ENCODE data around the gene SSNA1.

The SSNA1 gene

GRCh38 chr9:137166380-137167229 is 21.9 kb upstream of the SSNA1 start:
- TF ChIP-seq FOXM1 (IDR thresholded peaks at IDR 0.05; ENCODE audit: borderline replicate concordance, low read depth) (no peak), YY1 (IDR thresholded peaks at IDR 0.05; ENCODE audit: low read depth) (no peak), CEBPB (IDR thresholded peaks at IDR 0.05) (no peak), TCF12 (IDR thresholded peaks at IDR 0.05; ENCODE audit: low read depth) (no peak), USF1 (IDR thresholded peaks at IDR 0.05) (peak; percentile 66), TEAD4 (IDR thresholded peaks at IDR 0.05) (no peak), NFIC (IDR thresholded peaks at IDR 0.05) (no peak), EP300 (IDR thresholded peaks at IDR 0.05; ENCODE audit: borderline replicate concordance) (no peak), ZBTB7A (IDR thresholded peaks at IDR 0.05; ENCODE audit: low read depth) (no peak; the same call in 1 of the 2 replicates)
- TF ChIP-seq, protein P1, sequence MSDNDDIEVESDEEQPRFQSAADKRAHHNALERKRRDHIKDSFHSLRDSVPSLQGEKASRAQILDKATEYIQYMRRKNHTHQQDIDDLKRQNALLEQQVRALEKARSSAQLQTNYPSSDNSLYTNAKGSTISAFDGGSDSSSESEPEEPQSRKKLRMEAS (IDR thresholded peaks at IDR 0.05): peak; percentile 16; the same call in 1 of the 2 replicates

- TF ChIP-seq TAF1 (IDR thresholded peaks at IDR 0.05; ENCODE audit: low read depth) (no peak), TEAD4 (IDR thresholded peaks at IDR 0.05) (no peak), USF1 (IDR thresholded peaks at IDR 0.05) (no peak), CREB1 (IDR thresholded peaks at IDR 0.05; ENCODE audit: low read depth) (no peak), EGR1 (IDR thresholded peaks at IDR 0.05) (no peak), REST (IDR thresholded peaks at IDR 0.05; ENCODE audit: low read depth) (no peak), CEBPB (IDR thresholded peaks at IDR 0.05) (no peak), ZBTB7A (IDR thresholded peaks at IDR 0.05; ENCODE audit: low read depth) (no peak), FOXM1 (IDR thresholded peaks at IDR 0.05; ENCODE audit: borderline replicate concordance, low read depth) (no peak), TCF12 (IDR thresholded peaks at IDR 0.05; ENCODE audit: low read depth) (no peak), RAD21 (IDR thresholded peaks at IDR 0.05; ENCODE audit: low read depth) (no peak)
Measured at GRCh38 chr9:137167277-137167746, 21.2 kb upstream of the SSNA1 start.

- TF ChIP-seq TEAD4 (IDR thresholded peaks at IDR 0.05) (no peak), TAF1 (IDR thresholded peaks at IDR 0.05; ENCODE audit: low read depth) (no peak), CEBPB (IDR thresholded peaks at IDR 0.05) (no peak), EP300 (IDR thresholded peaks at IDR 0.05; ENCODE audit: borderline replicate concordance) (no peak), FOXM1 (IDR thresholded peaks at IDR 0.05; ENCODE audit: borderline replicate concordance, low read depth) (no peak), USF1 (IDR thresholded peaks at IDR 0.05) (no peak), NFIC (IDR thresholded peaks at IDR 0.05) (no peak), EGR1 (IDR thresholded peaks at IDR 0.05) (no peak; the same call in 1 of the 2 replicates), CREB1 (IDR thresholded peaks at IDR 0.05; ENCODE audit: low read depth) (no peak), ZBTB7A (IDR thresholded peaks at IDR 0.05; ENCODE audit: low read depth) (no peak; the same call in 1 of the 2 replicates)
Measured at GRCh38 chr9:137167747-137168572, 20.5 kb upstream of the SSNA1 start.

- TF ChIP-seq, protein P1 (IDR thresholded peaks at IDR 0.05): peak; percentile 64
- TF ChIP-seq ZBTB7A (IDR thresholded peaks at IDR 0.05; ENCODE audit: low read depth) (peak; percentile 16; the same call in 1 of the 2 replicates), REST (IDR thresholded peaks at IDR 0.05; ENCODE audit: low read depth) (no peak), TAF1 (IDR thresholded peaks at IDR 0.05; ENCODE audit: low read depth) (no peak), TCF12 (IDR thresholded peaks at IDR 0.05; ENCODE audit: low read depth) (no peak), EGR1 (IDR thresholded peaks at IDR 0.05) (no peak)
Measured at GRCh38 chr9:137168573-137168903, 19.9 kb upstream of the SSNA1 start.

Data from Ishikawa (cell line).